HL-60 (cell line): ENCODE data around the gene CTNNA3. TPM values are rescaled to one million over a fixed set of nuclear protein-coding genes. Genes with fewer than 3 reads are reported as not detected.

ENCODE experiments used
- microRNA-seq: library from miRNA; unstranded; fragments of <30 nt; microRNA quantifications from one replicate; pipeline ENCODE4, GENCODE V29; 2018

The CTNNA3 gene

Small RNA genes lying within 50 kb of the gene (microRNA-seq; reads per million reads assigned to microRNA genes)
- gene MIR7151, result not detected
